PC-3 (cell line): ENCODE results near the gene HMCN2.

Experiments used
- EZH2 ChIP-seq: fragments of 300-600 bp; sonication (generic); IDR thresholded peaks from one replicate; pipeline ENCODE4 v1.6.1; 2017; ENCODE audit warnings: antibody characterized with exemption, mild to moderate bottlenecking, low read length; ENCODE audit not compliant: unreplicated experiment
- EZH2phosphoT487 ChIP-seq: fragments of 300-600 bp; sonication (generic); IDR thresholded peaks from 2 replicates; pipeline ENCODE4 v1.6.1; 2018; ENCODE audit warnings: mild to moderate bottlenecking, antibody characterized with exemption, low read length, borderline replicate concordance
- TF ChIP-seq, protein P1 (sequence below): fragments of 300-600 bp; sonication (generic); conservative IDR thresholded peaks from 2 replicates; pipeline ENCODE4 v1.5.1; 2017; ENCODE audit warnings: antibody characterized with exemption, low read depth, mild to moderate bottlenecking, low read length

DNA sequence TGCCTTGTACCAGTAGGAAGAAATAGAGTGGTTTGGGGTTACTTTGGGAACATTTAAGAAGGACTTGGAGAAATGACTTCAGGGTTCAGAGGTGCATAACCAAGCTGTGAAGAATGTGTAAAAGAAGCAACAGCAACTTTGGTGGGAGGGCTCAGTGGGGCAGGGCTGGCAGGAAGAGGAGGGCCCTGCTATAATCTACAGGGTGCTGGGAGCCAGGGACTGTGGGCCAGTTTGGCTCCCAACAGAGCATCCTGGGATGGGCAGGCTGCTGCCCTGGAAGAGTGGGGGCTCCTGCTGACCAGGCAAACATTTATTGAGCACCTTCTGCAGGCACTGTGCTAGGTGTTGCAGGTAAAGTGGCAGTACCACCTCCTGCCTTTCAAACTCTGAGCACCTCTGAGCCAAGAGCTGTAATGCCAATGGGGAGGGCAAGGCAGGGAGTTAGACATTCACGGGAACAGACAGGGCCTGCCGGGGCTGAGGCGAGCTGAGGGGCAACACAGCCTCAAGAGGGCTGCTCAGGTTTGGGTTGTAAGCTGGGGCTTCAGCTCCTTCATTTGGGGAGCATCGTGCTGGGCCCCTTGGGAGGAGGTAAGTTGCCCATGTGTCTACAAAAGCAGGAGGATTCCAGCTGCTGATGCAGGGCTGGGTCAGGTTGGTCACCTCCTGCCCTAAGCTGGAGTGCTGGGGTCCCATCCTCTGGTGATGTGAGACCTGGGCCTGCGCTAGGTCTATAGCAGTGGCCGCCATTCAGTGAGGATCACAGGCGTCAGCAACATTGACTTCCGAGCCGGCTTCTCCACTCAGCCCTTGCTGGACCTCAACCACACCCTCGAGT, 30.6 kb downstream of the HMCN2 start:
- TF ChIP-seq, protein P1, sequence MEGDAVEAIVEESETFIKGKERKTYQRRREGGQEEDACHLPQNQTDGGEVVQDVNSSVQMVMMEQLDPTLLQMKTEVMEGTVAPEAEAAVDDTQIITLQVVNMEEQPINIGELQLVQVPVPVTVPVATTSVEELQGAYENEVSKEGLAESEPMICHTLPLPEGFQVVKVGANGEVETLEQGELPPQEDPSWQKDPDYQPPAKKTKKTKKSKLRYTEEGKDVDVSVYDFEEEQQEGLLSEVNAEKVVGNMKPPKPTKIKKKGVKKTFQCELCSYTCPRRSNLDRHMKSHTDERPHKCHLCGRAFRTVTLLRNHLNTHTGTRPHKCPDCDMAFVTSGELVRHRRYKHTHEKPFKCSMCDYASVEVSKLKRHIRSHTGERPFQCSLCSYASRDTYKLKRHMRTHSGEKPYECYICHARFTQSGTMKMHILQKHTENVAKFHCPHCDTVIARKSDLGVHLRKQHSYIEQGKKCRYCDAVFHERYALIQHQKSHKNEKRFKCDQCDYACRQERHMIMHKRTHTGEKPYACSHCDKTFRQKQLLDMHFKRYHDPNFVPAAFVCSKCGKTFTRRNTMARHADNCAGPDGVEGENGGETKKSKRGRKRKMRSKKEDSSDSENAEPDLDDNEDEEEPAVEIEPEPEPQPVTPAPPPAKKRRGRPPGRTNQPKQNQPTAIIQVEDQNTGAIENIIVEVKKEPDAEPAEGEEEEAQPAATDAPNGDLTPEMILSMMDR: no peak
- TF ChIP-seq EZH2 (no peak), EZH2phosphoT487 (no peak)
